ENCODE data around the gene CCDC194.

Gene CCDC194

GRCh38 chr19:17418710-17419109 is 24.7 kb upstream of the CCDC194 start:
- Mint-ChIP-seq H3K4me3 (peak overlapping the region; percentile 23), H3K27ac (peak overlapping the region; percentile 90), H3K27me3 (no peaks in the 10 kb centered on the region), H3K4me1 (peaks cover 18% of the 10 kb centered on the region), H3K9me3 (no peaks in the 10 kb centered on the region), H3K36me3 (peaks cover 25% of the 10 kb centered on the region)
- ATAC-seq, result no peak

- Mint-ChIP-seq H3K27ac (no peak overlapping the region), H3K4me3 (no peak overlapping the region), H3K9me3 (no peaks in the 10 kb centered on the region), H3K36me3 (peaks cover 35% of the 10 kb centered on the region), H3K27me3 (no peaks in the 10 kb centered on the region), H3K4me1 (peaks cover 23% of the 10 kb centered on the region)
- ATAC-seq, result no peak
Measured at GRCh38 chr19:17415121-17415520, 21.1 kb upstream of the CCDC194 start.

GRCh38 chr19:17414097-17414496 is 20.1 kb upstream of the CCDC194 start:
- ATAC-seq, result no peak
- H3K27me3 Mint-ChIP-seq, result no peaks in the 10 kb centered on the region
- peaks cover 17% of the 10 kb centered on the region for H3K4me1 Mint-ChIP-seq
- H3K9me3 Mint-ChIP-seq, result no peaks in the 10 kb centered on the region
- H3K36me3 Mint-ChIP-seq, result peaks cover 35% of the 10 kb centered on the region
- no peak overlapping the region for H3K4me3 Mint-ChIP-seq
- no peak overlapping the region for H3K27ac Mint-ChIP-seq

DNA sequence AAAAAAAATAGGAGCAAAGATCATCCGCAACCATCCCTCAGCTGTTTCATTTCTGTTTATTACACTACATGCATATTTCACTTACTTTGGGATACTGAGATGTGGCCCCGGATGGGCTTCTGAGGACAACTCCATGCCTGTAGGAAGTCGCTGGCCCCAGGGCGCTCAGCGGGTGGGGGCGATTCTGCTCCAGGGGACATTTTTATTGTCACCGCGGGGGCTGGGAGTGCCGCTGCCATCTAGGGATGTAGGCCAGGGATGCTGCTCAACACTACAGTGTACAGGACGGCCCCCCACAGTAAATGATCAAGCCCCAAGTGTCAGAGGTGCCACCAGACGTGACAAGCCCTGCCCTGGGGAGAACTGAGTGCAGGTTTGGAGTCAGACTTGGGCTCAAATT is 17.8 kb upstream of the CCDC194 start:
- Mint-ChIP-seq H3K27me3 (no peaks in the 10 kb centered on the region), H3K4me3 (no peak overlapping the region), H3K27ac (no peak overlapping the region), H3K4me1 (peaks cover 27% of the 10 kb centered on the region), H3K9me3 (no peaks in the 10 kb centered on the region), H3K36me3 (peaks cover 30% of the 10 kb centered on the region)
- no peak for ATAC-seq

GRCh38 chr19:17409990-17410389 is 16.0 kb upstream of the CCDC194 start:
- Mint-ChIP-seq H3K9me3 (no peaks in the 10 kb centered on the region), H3K27me3 (no peaks in the 10 kb centered on the region), H3K4me1 (peaks cover 39% of the 10 kb centered on the region), H3K27ac (no peak overlapping the region), H3K4me3 (no peak overlapping the region), H3K36me3 (peaks cover 17% of the 10 kb centered on the region)
- ATAC-seq, result no peak

DNA sequence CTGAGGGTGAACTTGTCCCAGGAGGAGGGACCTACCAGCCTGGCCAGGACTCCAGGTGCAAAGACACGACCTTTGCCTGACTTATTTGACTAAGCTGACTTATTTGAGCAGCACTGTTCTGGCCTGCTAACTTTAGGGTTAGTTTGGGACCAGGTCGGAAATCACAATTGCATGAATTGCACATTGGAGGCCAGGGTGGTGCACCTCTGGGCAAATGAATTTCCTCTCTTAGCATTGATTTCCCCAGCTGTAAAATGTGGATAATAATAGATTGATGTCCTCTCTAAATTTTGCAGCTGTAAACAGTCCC is 12.8 kb upstream of the CCDC194 start:
- no peaks in the 10 kb centered on the region for H3K27me3 Mint-ChIP-seq
- H3K9me3 Mint-ChIP-seq, result no peaks in the 10 kb centered on the region
- H3K4me3 Mint-ChIP-seq, result peak overlapping the region; percentile 84
- peaks cover 20% of the 10 kb centered on the region for H3K36me3 Mint-ChIP-seq
- peak overlapping the region; percentile 90 for H3K27ac Mint-ChIP-seq
- peak; percentile 42 for ATAC-seq
- H3K4me1 Mint-ChIP-seq, result peaks cover 47% of the 10 kb centered on the region

GRCh38 chr19:17406046-17406886 is 12.3 kb upstream of the CCDC194 start:
- ATAC-seq, result peak; percentile 44
- Mint-ChIP-seq H3K4me1 (peaks cover 41% of the 10 kb centered on the region), H3K36me3 (peaks cover 24% of the 10 kb centered on the region), H3K4me3 (peak overlapping the region; percentile 84), H3K27ac (peak overlapping the region; percentile 90), H3K27me3 (no peaks in the 10 kb centered on the region), H3K9me3 (no peaks in the 10 kb centered on the region)

DNA sequence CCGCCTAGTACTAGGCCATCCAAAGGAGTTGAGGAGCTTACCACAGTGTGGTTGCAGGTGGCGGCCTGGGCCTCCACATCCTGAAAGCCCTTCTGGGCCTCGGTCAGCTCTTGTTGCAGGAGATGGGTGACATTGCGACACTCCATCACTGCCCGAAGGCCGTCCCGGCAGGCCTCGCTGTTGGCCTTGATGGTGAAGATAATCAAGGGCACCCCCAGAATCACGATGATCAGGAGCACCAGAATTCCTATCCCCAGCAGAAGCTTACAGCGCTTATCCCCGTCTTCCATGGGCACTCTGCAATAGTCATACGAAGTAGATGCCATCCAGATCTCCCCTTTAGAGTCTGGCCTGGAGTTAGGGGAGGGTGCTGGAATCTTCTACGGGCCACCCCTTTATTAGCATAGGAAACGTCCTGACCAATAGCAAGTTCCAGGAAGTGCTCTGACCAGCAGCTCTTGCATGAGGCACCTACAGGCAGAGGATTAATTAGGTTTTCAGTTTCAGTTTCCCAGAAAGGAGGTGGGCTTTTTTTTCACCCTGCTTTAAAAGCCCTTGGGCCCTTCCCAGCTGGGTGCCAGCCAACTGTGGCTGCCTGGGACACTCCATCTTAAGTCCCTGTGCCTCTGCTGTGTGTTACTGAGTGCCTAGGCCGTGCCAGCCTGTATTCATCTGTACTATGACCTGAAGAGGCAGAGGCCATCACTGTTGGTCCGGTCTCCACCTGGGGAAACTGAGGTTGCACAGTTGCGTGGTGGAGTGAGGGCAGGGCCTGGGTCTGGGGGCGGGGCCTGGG is 11.5 kb upstream of the CCDC194 start, which contains the start of gene BST2:
Gene BST2 (minus strand): TSS at position 381 of the 796 bp plus-strand sequence. CDS start 55 bp downstream, at position 326.
- Mint-ChIP-seq H3K27ac (peak within 1 kb of the TSS; percentile 90), H3K4me3 (peak within 1 kb of the TSS; percentile 84), H3K4me1 (peaks cover 41% of the 10 kb centered on the region), H3K9me3 (no peaks in the 10 kb centered on the region), H3K36me3 (peaks cover 26% of the 10 kb centered on the region), H3K27me3 (no peaks in the 10 kb centered on the region)
- ATAC-seq, result peak; percentile 94

DNA sequence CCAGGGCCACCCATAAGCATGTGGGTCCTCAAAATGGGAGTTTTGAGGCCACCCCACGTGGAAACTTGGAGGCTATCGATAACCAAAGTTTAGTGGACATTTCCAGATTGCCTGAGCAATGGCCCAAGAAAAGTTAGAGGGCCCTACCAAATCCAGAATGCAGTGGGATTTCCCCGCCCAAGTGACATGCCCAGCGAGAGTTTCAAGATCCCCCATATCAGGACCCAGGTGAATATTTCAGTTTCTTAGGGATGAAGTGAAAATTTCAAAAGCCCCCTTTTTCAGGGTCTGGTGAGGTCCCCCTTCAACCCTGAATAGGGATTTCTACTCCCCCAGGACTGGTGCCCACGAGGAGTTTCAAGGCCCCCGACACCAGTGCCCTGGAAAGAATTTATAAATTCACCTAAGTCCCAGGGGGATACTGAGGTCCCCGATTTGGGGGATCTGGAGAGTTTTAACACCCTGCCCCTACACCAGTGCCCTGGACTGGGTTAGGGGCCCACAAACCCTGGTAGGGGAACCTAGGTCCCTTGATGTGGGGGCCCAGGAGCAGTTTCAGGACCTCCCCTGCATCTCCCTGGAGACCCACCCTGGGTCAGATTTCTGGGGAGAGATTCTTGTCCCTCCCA is 10.7 kb upstream of the CCDC194 start:
- ATAC-seq, result no peak
- Mint-ChIP-seq H3K4me1 (peaks cover 41% of the 10 kb centered on the region), H3K36me3 (peaks cover 26% of the 10 kb centered on the region), H3K27ac (peak overlapping the region; percentile 90), H3K27me3 (no peaks in the 10 kb centered on the region), H3K4me3 (peak overlapping the region; percentile 84), H3K9me3 (no peaks in the 10 kb centered on the region)

GRCh38 chr19:17404015-17404414 is 10.0 kb upstream of the CCDC194 start:
- H3K9me3 Mint-ChIP-seq, result no peaks in the 10 kb centered on the region
- peaks cover 41% of the 10 kb centered on the region for H3K4me1 Mint-ChIP-seq
- no peak for ATAC-seq
- peaks cover 27% of the 10 kb centered on the region for H3K36me3 Mint-ChIP-seq
- peak overlapping the region; percentile 84 for H3K4me3 Mint-ChIP-seq
- H3K27ac Mint-ChIP-seq, result peak overlapping the region; percentile 90
- no peaks in the 10 kb centered on the region for H3K27me3 Mint-ChIP-seq

- H3K4me1 Mint-ChIP-seq, result peaks cover 41% of the 10 kb centered on the region
- peaks cover 31% of the 10 kb centered on the region for H3K36me3 Mint-ChIP-seq
- H3K9me3 Mint-ChIP-seq, result no peaks in the 10 kb centered on the region
- H3K27me3 Mint-ChIP-seq, result no peaks in the 10 kb centered on the region
- H3K27ac Mint-ChIP-seq, result peak overlapping the region; percentile 90
- H3K4me3 Mint-ChIP-seq, result peak overlapping the region; percentile 84
- no peak for ATAC-seq
Measured at GRCh38 chr19:17402982-17403855, 9.2 kb upstream of the CCDC194 start.

DNA sequence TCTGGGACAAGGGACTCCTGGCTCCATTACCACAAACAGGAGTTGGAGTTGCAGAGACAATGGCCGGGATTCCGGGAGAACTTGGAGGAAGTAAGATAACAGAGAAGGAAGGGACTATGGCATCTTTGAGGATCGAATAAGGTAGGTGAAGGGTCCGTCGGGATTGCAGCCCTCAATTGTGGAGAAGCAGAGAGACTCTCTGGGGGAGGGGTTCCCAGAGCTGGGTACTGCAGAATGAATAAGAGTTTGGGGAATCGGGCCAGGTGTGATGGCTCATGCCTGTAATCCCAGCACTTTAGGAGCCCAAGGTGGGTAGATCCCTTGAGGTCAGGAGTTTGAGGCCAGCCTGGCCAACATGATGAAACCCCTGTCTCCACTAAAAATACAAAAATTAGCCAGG is 7.6 kb upstream of the CCDC194 start:
- Mint-ChIP-seq H3K4me1 (peaks cover 27% of the 10 kb centered on the region), H3K27ac (no peak overlapping the region), H3K4me3 (no peak overlapping the region), H3K9me3 (no peaks in the 10 kb centered on the region), H3K36me3 (peaks cover 40% of the 10 kb centered on the region), H3K27me3 (no peaks in the 10 kb centered on the region)
- no peak for ATAC-seq

DNA sequence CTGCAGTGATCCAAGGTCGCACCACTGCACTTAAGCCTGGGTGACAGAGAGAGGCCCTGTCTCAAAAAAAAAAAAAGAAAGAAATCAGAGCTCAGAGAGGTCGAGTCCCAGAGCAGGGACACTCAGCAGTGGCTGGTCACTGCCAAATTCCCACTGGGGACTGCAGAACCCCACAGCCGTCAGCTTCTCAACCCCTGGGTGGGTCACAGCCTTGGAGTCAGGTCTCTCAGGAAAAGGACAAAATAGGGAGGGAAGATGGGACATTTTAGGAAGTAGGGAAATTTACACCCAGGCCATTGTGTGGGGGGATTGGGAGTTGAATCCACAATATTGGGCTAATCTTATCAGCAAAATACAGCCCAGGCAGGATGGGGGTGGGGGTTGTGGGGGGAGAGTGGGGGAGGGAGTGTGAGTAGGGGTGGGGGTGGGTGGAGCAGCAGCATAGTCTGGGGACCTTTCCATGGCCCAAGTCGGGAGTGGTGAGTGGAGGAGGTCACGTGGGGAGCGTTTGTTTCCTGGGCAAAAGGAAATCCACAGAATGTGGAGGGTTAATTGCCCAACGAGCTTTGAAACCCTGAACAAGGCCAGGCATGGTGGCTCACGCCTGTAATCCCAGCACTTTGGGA is 5.0 kb upstream of the CCDC194 start:
- H3K4me1 Mint-ChIP-seq, result peaks cover 19% of the 10 kb centered on the region
- peak overlapping the region; percentile 66 for H3K27ac Mint-ChIP-seq
- ATAC-seq, result no peak

DNA sequence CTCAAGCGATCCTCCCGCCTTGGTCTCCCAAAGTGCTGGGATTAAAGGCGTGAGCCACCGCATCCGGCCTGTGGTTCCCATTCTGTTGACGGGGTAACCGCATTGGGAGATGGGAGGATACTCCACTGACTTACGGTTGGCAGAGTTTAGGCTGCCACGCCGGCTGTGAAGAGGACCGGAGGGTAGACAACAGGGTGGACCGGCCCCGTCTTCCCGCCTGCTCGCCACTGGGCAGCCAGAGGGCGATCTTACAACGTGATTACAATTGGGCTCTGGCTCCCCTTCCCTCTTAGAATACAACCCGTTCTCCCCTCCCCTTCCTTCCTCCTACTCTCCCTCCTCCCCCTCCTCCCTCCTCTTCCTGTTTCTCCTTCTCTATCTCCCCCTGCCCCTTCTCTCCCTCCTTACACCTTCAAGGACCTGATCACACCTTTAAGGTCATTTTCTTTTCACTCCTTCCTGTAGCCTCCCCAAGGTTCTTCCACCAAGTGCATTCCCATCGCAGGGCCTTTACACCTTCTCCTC is 957 bp upstream of the CCDC194 start:
- Mint-ChIP-seq H3K9me3 (no peaks in the 10 kb centered on the region), H3K4me1 (peaks cover 25% of the 10 kb centered on the region), H3K36me3 (peaks cover 20% of the 10 kb centered on the region), H3K4me3 (no peak overlapping the region), H3K27me3 (peaks cover 20% of the 10 kb centered on the region), H3K27ac (peak overlapping the region; percentile 18)
- no peak for ATAC-seq

More for the DNA sequence above, 5.0 kb upstream of the CCDC194 start:
- Mint-ChIP-seq H3K27me3 (no peaks in the 10 kb centered on the region), H3K4me3 (no peak overlapping the region), H3K36me3 (peaks cover 41% of the 10 kb centered on the region), H3K9me3 (no peaks in the 10 kb centered on the region)

All from stimulated activated memory B cell treated with anti-CD40 and anti-IgM and Interleukin-4, amounts not matched to agents 10 μg/mL and 1 μg/mL and 100 μg/mL, for 72 hours (primary cell).